Effector memory CD4-positive, alpha-beta T cell (primary cell): ENCODE results near the gene STX8.

ENCODE experiments used
- DNase-seq, 3 donors: peaks; one replicate each; pipeline ENCODE4 v3.0.0-alpha.2; 2020
- H3K27ac ChIP-seq: 2 replicates; pipeline ENCODE4 v1.7.0; 2013; ENCODE audit warnings: mild to moderate bottlenecking, low read length, moderate library complexity; ENCODE audit not compliant: insufficient read depth, poor library complexity, severe bottlenecking
- H3K27me3 ChIP-seq: replicated peaks from 2 replicates; pipeline ENCODE4 v1.7.0; 2013; ENCODE audit warnings: mild to moderate bottlenecking, low read length; ENCODE audit not compliant: insufficient read depth, control insufficient read depth, poor library complexity, severe bottlenecking
- H3K36me3 ChIP-seq: 2 replicates; pipeline ENCODE4 v1.7.0; 2013; ENCODE audit warnings: mild to moderate bottlenecking, low read length, moderate library complexity; ENCODE audit not compliant: control insufficient read depth, insufficient read depth
- H3K4me1 ChIP-seq: 2 replicates; pipeline ENCODE4 v1.7.0; 2013; ENCODE audit warnings: low read length, mild to moderate bottlenecking; ENCODE audit not compliant: control insufficient read depth, insufficient read depth, poor library complexity, severe bottlenecking
- H3K4me3 ChIP-seq: 2 replicates; pipeline ENCODE4 v1.7.0; 2013; ENCODE audit warnings: low read length, low read depth, mild to moderate bottlenecking; ENCODE audit not compliant: insufficient read depth, poor library complexity, severe bottlenecking
- H3K9me3 ChIP-seq: 2 replicates; pipeline ENCODE4 v1.7.0; 2013; ENCODE audit warnings: mild to moderate bottlenecking, low read length, moderate library complexity; ENCODE audit not compliant: control insufficient read depth

Gene STX8

DNA sequence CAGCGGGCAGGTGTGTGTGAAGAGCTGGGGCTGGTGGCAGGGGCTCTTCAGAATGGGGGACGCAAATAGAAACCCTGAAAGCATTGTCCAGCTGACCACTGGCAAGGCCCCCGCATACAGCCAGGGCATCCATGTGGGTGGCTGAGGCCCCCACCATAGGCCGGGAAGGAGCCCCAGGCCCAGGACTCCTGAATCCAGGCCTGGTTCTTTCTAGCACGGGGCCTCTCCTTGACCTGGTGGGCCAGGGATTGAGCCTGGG, 353.8 kb downstream of the STX8 start:
- Histone ChIP-seq H3K4me3 (no peak overlapping the region), H3K27ac (no peak overlapping the region), H3K27me3 (no peaks in the 10 kb centered on the region), H3K4me1 (peaks cover 14% of the 10 kb centered on the region), H3K9me3 (no peaks in the 10 kb centered on the region), H3K36me3 (no peaks in the 10 kb centered on the region)
- DNase-seq = no peak

GRCh38 chr17:9221147-9221921, 354.3 kb downstream of the STX8 start:
- peaks cover 9% of the 10 kb centered on the region for H3K4me1 ChIP-seq
- H3K9me3 ChIP-seq = no peaks in the 10 kb centered on the region
- no peak overlapping the region for H3K4me3 ChIP-seq
- H3K27me3 ChIP-seq = no peaks in the 10 kb centered on the region
- no peak overlapping the region for H3K27ac ChIP-seq
- no peak for DNase-seq
- no peaks in the 10 kb centered on the region for H3K36me3 ChIP-seq

DNA sequence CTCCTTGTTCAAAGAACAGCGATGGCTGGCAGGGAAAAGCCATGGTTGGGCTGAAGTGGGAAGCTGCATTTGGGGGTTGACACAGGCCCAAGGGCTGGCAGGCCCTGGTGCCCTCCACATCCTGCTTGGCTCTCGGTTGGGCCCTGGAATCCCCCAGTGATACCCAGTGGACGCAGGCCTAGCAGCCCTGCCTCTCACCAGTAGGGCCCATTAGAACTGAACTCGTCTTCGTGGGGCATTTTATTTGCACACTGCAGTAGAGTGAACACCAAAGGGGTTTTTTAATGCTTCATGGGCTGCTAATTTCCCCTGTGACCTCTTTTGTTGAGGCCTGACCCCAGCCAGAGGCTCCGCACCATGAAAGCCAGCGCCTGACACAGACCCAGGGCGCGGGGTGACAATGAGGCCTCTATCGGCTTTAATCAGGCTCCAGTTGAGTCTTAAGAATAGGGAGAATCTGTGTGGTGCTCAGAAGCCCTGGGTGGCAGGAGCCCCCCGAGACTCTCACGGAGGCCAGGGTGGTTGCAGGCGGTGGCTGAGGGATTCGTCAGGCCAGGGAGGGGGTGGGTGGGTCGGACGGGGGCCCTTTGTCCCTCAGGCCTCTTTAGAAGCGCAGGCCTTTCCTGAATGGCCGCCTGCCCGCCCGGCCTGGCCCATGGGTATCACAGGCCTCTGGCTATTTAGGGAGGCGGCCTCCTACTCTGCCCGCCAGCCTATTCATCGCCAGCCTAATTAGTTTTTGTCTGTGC, 355.0 kb downstream of the STX8 start:
- H3K4me1 ChIP-seq = peaks cover 2% of the 10 kb centered on the region
- H3K9me3 ChIP-seq = no peaks in the 10 kb centered on the region
- H3K36me3 ChIP-seq = no peaks in the 10 kb centered on the region
- DNase-seq = no peak
- no peak overlapping the region for H3K27ac ChIP-seq
- no peak overlapping the region for H3K4me3 ChIP-seq
- H3K27me3 ChIP-seq = no peaks in the 10 kb centered on the region

DNA sequence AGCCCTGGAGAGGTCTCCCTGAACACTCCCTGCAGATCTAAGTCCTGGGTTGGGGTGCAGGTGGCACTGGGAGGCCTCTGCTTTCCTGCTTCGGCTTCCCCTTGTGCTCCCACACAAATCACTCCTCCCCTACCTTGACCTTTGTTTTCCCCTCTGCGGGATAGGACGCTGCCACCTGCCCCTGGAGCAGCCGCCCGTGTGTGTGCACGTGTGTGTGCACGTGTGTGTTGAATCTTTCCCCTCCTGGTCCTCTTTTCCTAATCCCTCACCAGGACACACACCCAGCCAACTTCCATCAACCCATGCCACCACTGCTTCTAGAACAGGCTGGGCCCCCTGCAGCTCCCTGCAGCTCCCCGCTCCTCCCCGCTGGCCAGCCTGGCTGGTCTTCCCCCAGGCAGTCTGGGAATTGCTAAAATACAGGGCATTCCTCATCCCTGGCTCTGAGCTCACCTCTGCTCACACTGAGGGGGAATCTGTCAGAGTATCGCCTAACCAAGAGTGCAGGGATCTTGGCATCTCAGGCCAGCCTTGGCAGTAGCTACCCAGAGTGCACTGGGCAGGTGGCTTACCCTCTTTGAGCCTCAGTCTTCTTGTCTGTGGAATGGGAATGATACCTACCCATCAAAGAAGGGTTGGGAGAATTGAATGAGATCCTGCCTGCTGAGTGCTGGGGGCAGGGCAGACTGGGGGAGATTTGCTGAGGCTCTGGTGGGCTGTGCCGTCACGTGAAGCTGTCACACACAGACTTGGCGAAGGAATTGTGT, 355.8 kb downstream of the STX8 start:
- H3K36me3 ChIP-seq = no peaks in the 10 kb centered on the region
- H3K4me3 ChIP-seq = no peak overlapping the region
- H3K27me3 ChIP-seq = no peaks in the 10 kb centered on the region
- no peaks in the 10 kb centered on the region for H3K9me3 ChIP-seq
- no peak for DNase-seq
- H3K27ac ChIP-seq = no peak overlapping the region
- H3K4me1 ChIP-seq = no peaks in the 10 kb centered on the region

GRCh38 chr17:9218911-9219310, 356.7 kb downstream of the STX8 start:
- no peak for DNase-seq
- Histone ChIP-seq H3K27ac (no peak overlapping the region), H3K4me1 (no peaks in the 10 kb centered on the region), H3K36me3 (no peaks in the 10 kb centered on the region), H3K27me3 (no peaks in the 10 kb centered on the region), H3K4me3 (no peak overlapping the region), H3K9me3 (no peaks in the 10 kb centered on the region)

- Histone ChIP-seq H3K27ac (no peak overlapping the region), H3K4me3 (no peak overlapping the region), H3K9me3 (no peaks in the 10 kb centered on the region), H3K36me3 (no peaks in the 10 kb centered on the region), H3K27me3 (no peaks in the 10 kb centered on the region), H3K4me1 (no peaks in the 10 kb centered on the region)
- DNase-seq = no peak
Observed at GRCh38 chr17:9218064-9218635, 357.5 kb downstream of the STX8 start.

DNA sequence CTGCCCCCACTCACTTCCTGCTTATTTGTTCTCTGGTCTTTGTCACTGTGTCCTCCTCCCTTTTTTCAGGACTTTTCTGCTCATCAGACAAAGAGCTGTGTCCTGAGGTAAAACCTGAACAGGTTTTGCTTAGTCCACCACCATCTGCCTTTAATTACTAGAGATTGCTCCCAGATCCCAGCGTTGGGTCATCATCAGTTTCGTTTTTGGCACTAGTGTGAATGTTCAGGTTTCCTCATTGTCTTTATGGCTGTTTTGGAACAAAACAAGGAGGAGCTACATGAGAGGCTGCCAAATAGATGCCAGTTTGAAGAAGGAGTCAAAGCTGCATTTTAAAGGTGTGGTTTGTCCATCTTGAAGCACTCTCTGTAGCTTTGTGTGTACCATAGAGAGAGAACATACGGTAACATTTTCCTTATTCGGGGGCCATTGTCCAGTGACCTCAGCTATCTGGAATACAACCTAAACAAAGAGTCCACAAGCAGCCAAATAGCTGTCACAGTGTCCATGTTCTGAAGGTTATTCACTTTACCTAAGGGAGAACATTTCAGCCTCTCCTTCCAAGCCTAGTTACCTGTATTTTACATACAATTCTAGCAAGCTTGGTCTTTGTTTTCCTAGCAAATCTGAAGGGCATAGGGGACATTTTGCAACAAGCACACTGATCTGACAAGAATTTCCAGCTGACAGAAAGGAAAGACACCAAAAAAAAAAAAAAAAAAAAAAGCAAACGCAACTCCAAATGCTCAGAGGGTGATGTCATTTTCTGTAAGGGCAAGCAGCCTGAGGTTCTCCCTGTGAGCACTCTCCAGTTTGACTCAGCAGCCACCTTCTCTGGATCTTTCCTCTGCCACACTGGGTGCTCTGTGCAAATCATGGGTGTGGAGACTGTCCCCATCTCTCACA, 358.2 kb downstream of the STX8 start:
- no peak overlapping the region for H3K4me3 ChIP-seq
- H3K4me1 ChIP-seq = no peaks in the 10 kb centered on the region
- no peaks in the 10 kb centered on the region for H3K9me3 ChIP-seq
- no peaks in the 10 kb centered on the region for H3K27me3 ChIP-seq
- H3K27ac ChIP-seq = no peak overlapping the region
- H3K36me3 ChIP-seq = no peaks in the 10 kb centered on the region
- DNase-seq = no peak

DNA sequence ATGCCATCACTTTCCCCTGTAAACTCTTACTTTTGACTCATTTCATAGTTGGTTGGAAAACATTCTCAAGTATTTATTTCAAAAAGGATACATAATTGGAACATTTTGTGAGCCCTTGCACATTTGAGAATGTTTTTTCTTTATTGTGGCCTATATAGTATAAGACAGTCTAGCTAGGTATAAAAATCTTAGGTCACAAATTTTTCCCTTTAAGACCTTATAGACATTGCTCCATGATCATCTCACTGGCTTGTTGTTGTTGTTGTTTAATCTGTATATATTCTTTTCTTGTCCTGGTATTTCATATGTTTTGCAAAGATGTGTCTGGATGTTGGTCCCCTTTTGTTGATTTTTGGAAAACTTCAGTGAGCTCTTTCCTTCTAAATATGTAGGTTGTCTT, 360.2 kb downstream of the STX8 start:
- Histone ChIP-seq H3K4me1 (no peaks in the 10 kb centered on the region), H3K36me3 (no peaks in the 10 kb centered on the region), H3K27me3 (no peaks in the 10 kb centered on the region), H3K27ac (no peak overlapping the region), H3K9me3 (no peaks in the 10 kb centered on the region), H3K4me3 (no peak overlapping the region)
- DNase-seq = no peak

DNA sequence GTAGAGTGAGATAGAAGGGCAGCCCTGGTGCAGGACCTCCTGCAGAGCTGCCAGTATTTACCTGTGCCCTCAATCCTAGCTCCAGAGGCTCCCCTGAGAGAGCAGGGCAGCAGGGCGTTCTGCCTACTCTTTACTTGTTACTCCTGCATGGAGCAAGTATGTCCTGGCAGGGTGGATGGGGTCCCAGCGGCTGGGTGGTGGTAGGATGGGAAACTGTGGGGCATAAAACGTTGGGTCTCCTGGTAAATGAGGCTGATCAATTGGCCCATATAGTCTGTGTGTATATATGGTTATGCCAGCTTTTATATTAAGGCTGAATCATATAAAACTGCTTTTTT, 362.3 kb downstream of the STX8 start:
- H3K27me3 ChIP-seq = no peaks in the 10 kb centered on the region
- H3K4me1 ChIP-seq = no peaks in the 10 kb centered on the region
- DNase-seq = no peak
- no peaks in the 10 kb centered on the region for H3K36me3 ChIP-seq
- no peak overlapping the region for H3K27ac ChIP-seq
- no peaks in the 10 kb centered on the region for H3K9me3 ChIP-seq
- H3K4me3 ChIP-seq = no peak overlapping the region
